ENCODE results near the gene ATM.
"Not testable (repeated sequence)": the region's sequence is repeated elsewhere in the genome, so short reads cannot be mapped to it uniquely, and the experiment has no call there.

ATM gene

GRCh38 chr11:108403052-108403451 is 180.2 kb downstream of the ATM start:
- in situ Hi-C loops (cut with HindIII; ENCODE audit: low pct_ligation_motif_present, low sequenced_read_pairs) = no loop called here
- DNase-seq = no peak
- no peaks in the 10 kb centered on the region for H3K27me3 ChIP-seq (replicated peaks)
- no peak overlapping the region for H3K27ac ChIP-seq
- no peak for TF ChIP-seq CTCF (IDR thresholded peaks at IDR 0.05; ENCODE audit: low read depth, low read length, missing control alignments)
- no peak overlapping the region for H3K4me3 ChIP-seq (ENCODE audit: low read depth, low read length)
- no peaks in the 10 kb centered on the region for H3K36me3 ChIP-seq (replicated peaks)

GRCh38 chr11:108405706-108406105 is 182.8 kb downstream of the ATM start:
- H3K27me3 ChIP-seq (replicated peaks) = no peaks in the 10 kb centered on the region
- H3K36me3 ChIP-seq (replicated peaks) = no peaks in the 10 kb centered on the region
- TF ChIP-seq CTCF (IDR thresholded peaks at IDR 0.05; ENCODE audit: low read depth, low read length, missing control alignments) = no peak
- in situ Hi-C loops (cut with HindIII; ENCODE audit: low pct_ligation_motif_present, low sequenced_read_pairs) = no loop called here
- no peak for DNase-seq
- no peak overlapping the region for H3K4me3 ChIP-seq (ENCODE audit: low read depth, low read length)
- no peak overlapping the region for H3K27ac ChIP-seq

GRCh38 chr11:108414958-108415357 is 192.1 kb downstream of the ATM start:
- no peak for DNase-seq
- H3K4me3 ChIP-seq (ENCODE audit: low read depth, low read length) = no peak overlapping the region
- H3K27ac ChIP-seq = no peak overlapping the region
- H3K27me3 ChIP-seq (replicated peaks) = no peaks in the 10 kb centered on the region
- H3K36me3 ChIP-seq (replicated peaks) = no peaks in the 10 kb centered on the region
- in situ Hi-C loops (cut with HindIII; ENCODE audit: low pct_ligation_motif_present, low sequenced_read_pairs) = no loop called here
- no peak for TF ChIP-seq CTCF (IDR thresholded peaks at IDR 0.05; ENCODE audit: low read depth, low read length, missing control alignments)

- in situ Hi-C loops (cut with HindIII; ENCODE audit: low pct_ligation_motif_present, low sequenced_read_pairs) = not testable (repeated sequence)
Observed at GRCh38 chr11:108417551-108417950, 194.7 kb downstream of the ATM start.

More at GRCh38 chr11:108417551-108417950, 194.7 kb downstream of the ATM start:
- not testable (repeated sequence) for H3K4me3 ChIP-seq (ENCODE audit: low read depth, low read length); H3K36me3 ChIP-seq (replicated peaks); H3K27ac ChIP-seq; H3K27me3 ChIP-seq (replicated peaks)
- peak; percentile 1 for DNase-seq
- TF ChIP-seq CTCF (IDR thresholded peaks at IDR 0.05; ENCODE audit: low read depth, low read length, missing control alignments) = peak; percentile 32

Measured in brain microvascular endothelial cell (primary cell).